Neural progenitor cell (in vitro differentiated cells): ENCODE measurements around the gene KIAA1549. TPM values are rescaled to one million over a fixed set of nuclear protein-coding genes. Genes with fewer than 3 reads are reported as not detected.

ENCODE experiments used
- DNase-seq: peaks from one replicate; pipeline ENCODE4 v3.0.0-alpha.2; 2016; ENCODE audit warnings: low spot score
- H2AFZ ChIP-seq: fragments of 200-600 bp; sonication (generic); replicated peaks from 2 replicates; pipeline ENCODE4 v1.6.1; 2016; ENCODE audit warnings: antibody characterized with exemption
- H3F3A ChIP-seq: fragments of 200-600 bp; sonication (generic); 2 replicates; pipeline ENCODE4 v1.6.1; 2016; ENCODE audit warnings: antibody characterized with exemption, low read depth
- H3K27ac ChIP-seq: fragments of 200-600 bp; sonication (generic); 2 replicates; pipeline ENCODE4 v1.5.1; 2016; ENCODE audit warnings: mild to moderate bottlenecking
- H3K27me3 ChIP-seq: fragments of 200-600 bp; sonication (generic); 2 replicates; pipeline ENCODE4 v1.6.1; 2016; ENCODE audit warnings: mild to moderate bottlenecking, moderate library complexity
- H3K36me3 ChIP-seq: fragments of 200-600 bp; sonication (generic); 2 replicates; pipeline ENCODE4 v1.5.1; 2016
- H3K4me1 ChIP-seq: fragments of 200-600 bp; sonication (generic); 2 replicates; pipeline ENCODE4 v1.6.1; 2016; ENCODE audit warnings: mixed run types
- H3K4me2 ChIP-seq: fragments of 200-600 bp; sonication (generic); 2 replicates; pipeline ENCODE4 v1.6.1; 2016
- H3K4me3 ChIP-seq: fragments of 200-600 bp; sonication (generic); 2 replicates; pipeline ENCODE4 v1.5.1; 2016
- H3K79me2 ChIP-seq: fragments of 200-600 bp; sonication (generic); 2 replicates; pipeline ENCODE4 v1.6.1; 2016; ENCODE audit warnings: low read depth
- H3K9ac ChIP-seq: fragments of 200-600 bp; sonication (generic); 2 replicates; pipeline ENCODE4 v1.6.1; 2016
- H3K9me3 ChIP-seq: fragments of 200-600 bp; sonication (generic); 2 replicates; pipeline ENCODE4 v1.5.1; 2016; ENCODE audit warnings: low read depth
- H4K20me1 ChIP-seq: fragments of 200-600 bp; sonication (generic); 2 replicates; pipeline ENCODE4 v1.6.1; 2016; ENCODE audit warnings: low read depth
- H3K27ac Mint-ChIP-seq: 3 replicates; pipeline ENCODE4 v1.8.0; 2021; ENCODE audit warnings: mixed read lengths
- H3K27me3 Mint-ChIP-seq: 2 replicates; pipeline ENCODE4 v1.8.0; 2022; ENCODE audit warnings: low read depth, mild to moderate bottlenecking, inconsistent platforms, moderate library complexity, mixed read lengths; ENCODE audit not compliant: insufficient read depth
- H3K36me3 Mint-ChIP-seq: 3 replicates; pipeline ENCODE4 v1.8.0; 2021; ENCODE audit warnings: mixed read lengths
- H3K4me1 Mint-ChIP-seq: 3 replicates; pipeline ENCODE4 v1.8.0; 2021; ENCODE audit warnings: mixed read lengths
- H3K4me3 Mint-ChIP-seq: 3 replicates; pipeline ENCODE4 v1.8.0; 2021; ENCODE audit warnings: mild to moderate bottlenecking, moderate library complexity, mixed read lengths
- H3K9me3 Mint-ChIP-seq: 3 replicates; pipeline ENCODE4 v1.8.0; 2020; ENCODE audit warnings: mixed read lengths
- CTCF ChIP-seq: fragments of 200-600 bp; sonication (generic); IDR thresholded peaks from 2 replicates; pipeline ENCODE4 v1.5.1; 2017; ENCODE audit warnings: antibody characterized with exemption, mild to moderate bottlenecking
- EZH2 ChIP-seq: fragments of 200-600 bp; sonication (generic); IDR thresholded peaks from 2 replicates; pipeline ENCODE4 v1.6.1; 2017; ENCODE audit warnings: antibody characterized with exemption, mild to moderate bottlenecking, moderate library complexity
- EZH2phosphoT487 ChIP-seq: fragments of 200-600 bp; sonication (generic); IDR thresholded peaks from 2 replicates; pipeline ENCODE4 v1.6.1; 2017; ENCODE audit warnings: antibody characterized with exemption
- total RNA-seq: library from RNA; depleted of rRNA; stranded (reverse); fragments of >200 nt; gene quantifications from 2 replicates; pipeline ENCODE4 v1.2.3, GENCODE V29; 2015; ENCODE audit warnings: low replicate concordance

Gene KIAA1549
- total RNA-seq, 1 donor from 2014 or later = 4.8 TPM

- no peak for DNase-seq
- H3K4me1 Mint-ChIP-seq = peaks cover 15% of the 10 kb centered on the region
- Histone ChIP-seq H3K4me1 (peaks cover 14% of the 10 kb centered on the region), H3K36me3 (no peaks in the 10 kb centered on the region), H3K27me3 (no peaks in the 10 kb centered on the region), H3K79me2 (no peaks in the 10 kb centered on the region), H3K9me3 (no peaks in the 10 kb centered on the region), H2AFZ (no peak overlapping the region), H4K20me1 (no peaks in the 10 kb centered on the region), H3K27ac (no peak overlapping the region), H3K4me2 (no peak overlapping the region), H3F3A (peaks cover 12% of the 10 kb centered on the region), H3K4me3 (no peak overlapping the region), H3K9ac (no peak overlapping the region)
- H3K27me3 Mint-ChIP-seq = no peaks in the 10 kb centered on the region
- TF ChIP-seq CTCF = no peak
- TF ChIP-seq EZH2 = no peak
- TF ChIP-seq EZH2phosphoT487 = no peak
- H3K9me3 Mint-ChIP-seq = peaks cover 6% of the 10 kb centered on the region
- H3K4me3 Mint-ChIP-seq = no peak overlapping the region
- no peak overlapping the region for H3K27ac Mint-ChIP-seq
- peaks cover 33% of the 10 kb centered on the region for H3K36me3 Mint-ChIP-seq
Measured at GRCh38 chr7:138929969-138930368, 51.2 kb downstream of the KIAA1549 start.

DNA sequence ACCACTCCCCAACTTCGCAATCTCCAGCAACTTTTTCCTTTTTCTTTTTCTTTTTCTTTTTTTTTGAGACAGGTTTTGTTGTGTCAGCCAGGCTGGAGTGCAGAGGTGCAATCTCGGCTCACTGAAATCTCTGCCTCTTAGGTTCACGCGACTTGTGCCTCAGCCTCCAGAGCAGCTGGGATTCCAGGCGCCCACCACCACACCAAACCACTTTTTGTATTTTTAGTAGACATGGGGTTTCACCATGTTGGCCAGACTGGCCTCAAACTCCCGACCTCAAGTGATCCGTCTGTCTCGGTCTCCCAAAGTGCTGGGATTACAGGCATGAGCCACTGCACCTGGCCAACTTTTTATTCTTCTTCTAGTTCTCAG, 55.0 kb downstream of the KIAA1549 start:
- H3K79me2 ChIP-seq = peaks cover 7% of the 10 kb centered on the region
- no peak for DNase-seq
- H2AFZ ChIP-seq = no peak overlapping the region
- H3F3A ChIP-seq = peaks cover 24% of the 10 kb centered on the region
- H3K4me1 ChIP-seq = peaks cover 24% of the 10 kb centered on the region
- H3K27ac ChIP-seq = no peak overlapping the region
- TF ChIP-seq EZH2phosphoT487 = no peak
- H4K20me1 ChIP-seq = no peaks in the 10 kb centered on the region
- no peaks in the 10 kb centered on the region for H3K9me3 ChIP-seq
- no peaks in the 10 kb centered on the region for H3K27me3 ChIP-seq
- no peak overlapping the region for H3K4me2 ChIP-seq
- H3K4me3 Mint-ChIP-seq = no peak overlapping the region
- peaks cover 19% of the 10 kb centered on the region for H3K36me3 Mint-ChIP-seq
- peaks cover 20% of the 10 kb centered on the region for H3K4me1 Mint-ChIP-seq
- no peaks in the 10 kb centered on the region for H3K36me3 ChIP-seq
- peaks cover 8% of the 10 kb centered on the region for H3K9me3 Mint-ChIP-seq
- no peak overlapping the region for H3K9ac ChIP-seq
- no peaks in the 10 kb centered on the region for H3K27me3 Mint-ChIP-seq
- H3K4me3 ChIP-seq = no peak overlapping the region
- H3K27ac Mint-ChIP-seq = no peak overlapping the region

- Mint-ChIP-seq H3K9me3 (peaks cover 8% of the 10 kb centered on the region), H3K36me3 (peaks cover 10% of the 10 kb centered on the region), H3K27ac (peak overlapping the region; percentile 83), H3K27me3 (no peaks in the 10 kb centered on the region), H3K4me1 (peaks cover 20% of the 10 kb centered on the region), H3K4me3 (no peak overlapping the region)
- Histone ChIP-seq H3K9ac (no peak overlapping the region), H3K27me3 (no peaks in the 10 kb centered on the region), H2AFZ (no peak overlapping the region), H3K27ac (peak overlapping the region; percentile 68), H3F3A (peaks cover 24% of the 10 kb centered on the region), H3K9me3 (no peaks in the 10 kb centered on the region), H3K4me1 (peaks cover 24% of the 10 kb centered on the region), H3K4me2 (peak overlapping the region; percentile 55), H3K79me2 (peaks cover 7% of the 10 kb centered on the region), H3K36me3 (no peaks in the 10 kb centered on the region), H3K4me3 (no peak overlapping the region), H4K20me1 (no peaks in the 10 kb centered on the region)
- DNase-seq = peak; percentile 61
- no peak for TF ChIP-seq CTCF
- no peak for TF ChIP-seq EZH2
- TF ChIP-seq EZH2phosphoT487 = no peak
Measured at GRCh38 chr7:138924501-138925225, 56.5 kb downstream of the KIAA1549 start.

- Mint-ChIP-seq H3K4me1 (peaks cover 17% of the 10 kb centered on the region), H3K27ac (no peak overlapping the region), H3K27me3 (peaks cover 2% of the 10 kb centered on the region), H3K36me3 (peaks cover 32% of the 10 kb centered on the region), H3K4me3 (no peak overlapping the region), H3K9me3 (peaks cover 8% of the 10 kb centered on the region)
- Histone ChIP-seq H3K9ac (no peak overlapping the region), H3K4me2 (no peak overlapping the region), H3K4me1 (peaks cover 21% of the 10 kb centered on the region), H3K9me3 (no peaks in the 10 kb centered on the region), H3K27ac (no peak overlapping the region), H3F3A (peaks cover 24% of the 10 kb centered on the region), H2AFZ (no peak overlapping the region), H3K4me3 (no peak overlapping the region), H3K27me3 (no peaks in the 10 kb centered on the region), H4K20me1 (no peaks in the 10 kb centered on the region), H3K36me3 (no peaks in the 10 kb centered on the region), H3K79me2 (peaks cover 7% of the 10 kb centered on the region)
- no peak for DNase-seq
- no peak for TF ChIP-seq EZH2
Measured at GRCh38 chr7:138921277-138921676, 59.9 kb downstream of the KIAA1549 start.
